Ovary (tissue), 9 donors: ENCODE data around the gene RINT1. TPM values are rescaled to one million over a fixed set of nuclear protein-coding genes. Genes with fewer than 3 reads are reported as not detected.
"Not testable (repeated sequence)": the region's sequence is repeated elsewhere in the genome, so short reads cannot be mapped to it uniquely, and the experiment has no call there.

Experiments
- DNase-seq, 5 donors: peaks; one replicate each; pipeline ENCODE4 v3.0.0-alpha.2; 2019 to 2020
- H3K27ac ChIP-seq, 2 donors: fragments of 200-600 bp; one replicate each; pipeline versions ENCODE4 v1.5.1 to v1.8.0; 2019 to 2022
- H3K27me3 ChIP-seq: fragments of 200-600 bp; one replicate; pipeline ENCODE4 v1.8.0; 2022
- H3K36me3 ChIP-seq: fragments of 200-600 bp; sonication (generic); one replicate; pipeline ENCODE4 v1.5.1; 2019
- H3K4me1 ChIP-seq: one replicate; pipeline ENCODE4 v1.8.1; 2013; ENCODE audit warnings: mild to moderate bottlenecking, moderate library complexity; ENCODE audit not compliant: insufficient read depth
- H3K4me3 ChIP-seq: fragments of 200-600 bp; sonication (generic); one replicate; pipeline ENCODE4 v1.5.1; 2017
- H3K9me3 ChIP-seq, 2 donors: fragments of 200-600 bp in 1 of 2; sonication (generic) in 1 of 2; one replicate each; pipeline versions ENCODE4 v1.5.1 to v1.8.1; 2013 to 2019; ENCODE audit warnings: mild to moderate bottlenecking in 1 of 2, moderate library complexity in 1 of 2
- EP300 ChIP-seq: sonication (generic); formaldehyde crosslinking; IDR thresholded peaks from one replicate; pipeline ENCODE4 v1.6.1; 2017; ENCODE audit warnings: antibody characterized with exemption
- POLR2A ChIP-seq: fragments of 450-650 bp; IDR thresholded peaks from one replicate; pipeline ENCODE4 v1.6.1; 2017; ENCODE audit warnings: antibody characterized with exemption, mild to moderate bottlenecking, moderate library complexity
- WGBS, 3 donors: extraction: QIAGEN DNeasy Blood & Tissue Kit in 1 of 3; methylation state at CpG; one replicate each; pipeline versions ENCODE4 v1.1.5 to v1.1.7; 2013 to 2017; 5-methylcytosine and 5-hydroxymethylcytosine counted together
- intact Hi-C, 4 donors: fragments of 100-400 bp; cut with DNase I; formaldehyde crosslinking; loops; one replicate each; pipeline versions ENCODE4 v1.11.0 to v1.15.1; 2022 to 2023
- polyA plus RNA-seq, 2 donors: library from polyadenylated mRNA; stranded (reverse); fragments of 200-250 nt in 1 of 2; fragments of 350-450 nt in 1 of 2; fragmentation: Illumina TruSeq in 1 of 2; extraction: RNeasy Lipid Tissue Mini Kit (QIAGEN cat#74804) in 1 of 2; gene quantifications; one replicate each; pipeline ENCODE4 v1.2.3, GENCODE V29; 2013 to 2014
- total RNA-seq, 7 donors: library from RNA; depleted of rRNA in 2 of 7; stranded (reverse); fragments of >200 nt in 2 of 7; fragmentation: NEBNext Ultra II Directional in 3 of 7; extraction: Animal tissue kit (Norgen Biotek cat#: 25700) in 3 of 7; gene quantifications; one replicate each; pipeline versions ENCODE4 v1.1.0 to v1.2.4, GENCODE V29; 2016 to 2023
- TF ChIP-seq, protein P1 (sequence below), 3 donors: fragments of 450-650 bp in 2 of 3; fragments of 200-600 bp in 1 of 3; IDR thresholded peaks; one replicate each; pipeline versions ENCODE4 v1.5.1 to v1.8.0; 2016 to 2022; ENCODE audit warnings: antibody characterized with exemption in 3 of 3, mild to moderate bottlenecking in 1 of 3
- donor health status: DM: no; HTN: no; CAD: no; lungs with moderate emphysema.
- donor health status: DM: no; HTN: no; CAD: no.
- donor health status: Bipolar disorder and iron deficiency.
- donor health status: DM: yes; HTN: yes; CAD: no.
- donor health status: DM: no; HTN: no; CAD: no.
- donor health status: DM: yes; HTN: yes; CAD: no.

Gene RINT1
- total and polyA plus RNA-seq, 9 donors: 9.7 to 20.2 (median 12.3) TPM

GRCh38 chr7:105502173-105502572, 29.8 kb upstream of the RINT1 start:
- Histone ChIP-seq H3K4me3 (no peak overlapping the region), H3K36me3 (no peaks in the 10 kb centered on the region), H3K4me1 (no peaks in the 10 kb centered on the region), H3K27ac (no peak overlapping the region), H3K9me3 (no peaks in the 10 kb centered on the region), H3K27me3 (no peaks in the 10 kb centered on the region)
- WGBS, 3 donors: 92 to 94% (median 92%) methylated on average over 9 of the region's 9 CpGs
- TF ChIP-seq POLR2A (no peak), EP300 (no peak)
- TF ChIP-seq, protein P1, sequence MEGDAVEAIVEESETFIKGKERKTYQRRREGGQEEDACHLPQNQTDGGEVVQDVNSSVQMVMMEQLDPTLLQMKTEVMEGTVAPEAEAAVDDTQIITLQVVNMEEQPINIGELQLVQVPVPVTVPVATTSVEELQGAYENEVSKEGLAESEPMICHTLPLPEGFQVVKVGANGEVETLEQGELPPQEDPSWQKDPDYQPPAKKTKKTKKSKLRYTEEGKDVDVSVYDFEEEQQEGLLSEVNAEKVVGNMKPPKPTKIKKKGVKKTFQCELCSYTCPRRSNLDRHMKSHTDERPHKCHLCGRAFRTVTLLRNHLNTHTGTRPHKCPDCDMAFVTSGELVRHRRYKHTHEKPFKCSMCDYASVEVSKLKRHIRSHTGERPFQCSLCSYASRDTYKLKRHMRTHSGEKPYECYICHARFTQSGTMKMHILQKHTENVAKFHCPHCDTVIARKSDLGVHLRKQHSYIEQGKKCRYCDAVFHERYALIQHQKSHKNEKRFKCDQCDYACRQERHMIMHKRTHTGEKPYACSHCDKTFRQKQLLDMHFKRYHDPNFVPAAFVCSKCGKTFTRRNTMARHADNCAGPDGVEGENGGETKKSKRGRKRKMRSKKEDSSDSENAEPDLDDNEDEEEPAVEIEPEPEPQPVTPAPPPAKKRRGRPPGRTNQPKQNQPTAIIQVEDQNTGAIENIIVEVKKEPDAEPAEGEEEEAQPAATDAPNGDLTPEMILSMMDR (IDR thresholded peaks at IDR 0.05): no peak
- DNase-seq: no peak
- intact Hi-C loops: no loop called here

- no peak for DNase-seq
- no peaks in the 10 kb centered on the region for H3K27me3 ChIP-seq
- no peaks in the 10 kb centered on the region for H3K4me1 ChIP-seq
- TF ChIP-seq POLR2A (no peak), EP300 (no peak)
- TF ChIP-seq, protein P1 (IDR thresholded peaks at IDR 0.05): no peak
- H3K9me3 ChIP-seq: no peaks in the 10 kb centered on the region
- no peak overlapping the region for H3K27ac ChIP-seq
- WGBS, 3 donors: 81 to 91% (median 86%) methylated on average over 4 of the region's 4 CpGs
- intact Hi-C loops: no loop called here
- no peaks in the 10 kb centered on the region for H3K36me3 ChIP-seq
- no peak overlapping the region for H3K4me3 ChIP-seq
These were observed 19.6 kb upstream of the RINT1 start for GRCh38 chr7:105512415-105512814.

DNA sequence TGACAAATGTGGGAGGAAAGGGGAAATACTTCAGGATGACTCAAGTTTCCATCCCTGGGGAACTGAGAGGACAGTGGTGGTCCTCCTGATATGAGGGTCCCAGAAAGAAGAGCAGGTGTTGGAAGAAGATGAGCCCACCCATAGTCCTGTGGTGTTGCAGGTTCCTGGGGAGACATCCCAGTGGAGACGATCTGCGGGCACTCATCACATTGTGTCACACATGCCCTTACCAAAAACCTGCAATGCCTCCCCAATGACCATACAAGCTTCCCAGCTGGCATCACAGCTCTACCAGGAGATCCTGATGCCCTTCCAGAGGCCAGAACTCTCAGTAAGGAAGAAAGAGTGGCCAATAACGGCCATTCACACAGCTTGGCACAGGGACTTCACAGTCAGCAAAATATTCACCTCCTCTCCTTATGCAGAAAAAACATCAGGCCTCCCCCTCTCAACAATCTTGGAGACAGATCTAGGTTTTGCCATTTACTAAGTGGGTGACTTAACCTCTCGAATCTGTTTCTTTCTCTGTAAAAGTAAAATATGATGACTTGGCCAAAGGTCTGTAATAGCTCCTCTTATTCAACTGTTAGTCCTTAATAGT, 19.0 kb upstream of the RINT1 start:
- intact Hi-C loops: no loop called here
- WGBS, 3 donors: 78 to 93% (median 85%) methylated on average over 4 of the region's 4 CpGs
- Histone ChIP-seq H3K4me1 (no peaks in the 10 kb centered on the region), H3K4me3 (no peak overlapping the region), H3K36me3 (no peaks in the 10 kb centered on the region), H3K27ac (no peak overlapping the region), H3K27me3 (no peaks in the 10 kb centered on the region), H3K9me3 (no peaks in the 10 kb centered on the region)
- DNase-seq: no peak
- TF ChIP-seq EP300 (no peak), POLR2A (no peak)
- TF ChIP-seq, protein P1 (IDR thresholded peaks at IDR 0.05): no peak

GRCh38 chr7:105515610-105516009, 16.4 kb upstream of the RINT1 start:
- H3K4me1 ChIP-seq, H3K27me3 ChIP-seq, intact Hi-C loops, DNase-seq, H3K36me3 ChIP-seq, H3K4me3 ChIP-seq, H3K9me3 ChIP-seq, H3K27ac ChIP-seq: not testable (repeated sequence)
- WGBS, 3 donors: 94 to 97% (median 95%) methylated on average over 7 of the region's 7 CpGs

GRCh38 chr7:105519353-105519752, 12.6 kb upstream of the RINT1 start:
- Histone ChIP-seq H3K4me3 (no peak overlapping the region), H3K36me3 (no peaks in the 10 kb centered on the region), H3K4me1 (no peaks in the 10 kb centered on the region), H3K27ac (no peak overlapping the region), H3K9me3 (no peaks in the 10 kb centered on the region), H3K27me3 (no peaks in the 10 kb centered on the region)
- intact Hi-C loops: no loop called here
- WGBS, 3 donors: 90 to 97% (median 93%) methylated on average over 6 of the region's 6 CpGs
- TF ChIP-seq EP300: no peak
- TF ChIP-seq, protein P1 (IDR thresholded peaks at IDR 0.05): no peak
- no peak for TF ChIP-seq POLR2A
- DNase-seq: no peak

DNA sequence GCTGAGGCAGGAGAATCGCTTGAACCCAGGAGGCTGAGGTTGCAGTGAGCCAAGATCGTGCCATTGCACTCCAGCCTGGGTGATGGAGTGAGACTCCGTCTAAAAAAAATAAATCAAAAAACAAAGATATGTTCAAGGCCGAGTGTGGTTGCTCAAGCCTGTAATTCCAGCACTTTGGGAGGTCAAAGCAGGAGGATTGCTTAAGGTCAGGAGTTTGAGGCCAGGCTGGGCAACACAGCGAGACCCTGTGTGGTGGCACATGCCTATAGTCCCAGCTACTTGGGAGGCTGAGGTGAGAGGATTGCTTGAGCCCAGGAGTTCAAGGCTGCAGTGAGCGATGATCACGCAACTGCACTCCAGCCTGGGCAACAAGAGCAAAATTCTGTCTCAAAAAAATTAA, 11.4 kb upstream of the RINT1 start:
- H3K9me3 ChIP-seq, H3K27ac ChIP-seq, DNase-seq, H3K36me3 ChIP-seq, H3K4me1 ChIP-seq, H3K4me3 ChIP-seq, intact Hi-C loops, H3K27me3 ChIP-seq: not testable (repeated sequence)
- 64 to 81% (median 72%) methylated on average over 7 of the region's 7 CpGs for WGBS, 3 donors
